Esophagus squamous epithelium (tissue), 5 donors: Measurements from ENCODE around the gene EIF2D. TPM values are rescaled to one million over a fixed set of nuclear protein-coding genes. Genes with fewer than 3 reads are reported as not detected.

Experiments
- DNase-seq: peaks from one replicate; lab custom pipeline; 2025; lab: John Stamatoyannopoulos, UW
- H3K27ac ChIP-seq, 4 donors: fragments of 200-600 bp; sonication (generic); one replicate each; pipeline ENCODE4 v1.5.1; 2016 to 2019; ENCODE audit warnings: mild to moderate bottlenecking in 1 of 4
- H3K27me3 ChIP-seq, 4 donors: fragments of 200-600 bp; sonication (generic); 1 replicate in 3 of 4; 2 replicates in 1 of 4; pipeline versions ENCODE4 v1.5.1 to v1.6.0; 2017 to 2021; ENCODE audit warnings: antibody characterized with exemption in 1 of 4
- H3K36me3 ChIP-seq, 3 donors: fragments of 200-600 bp; sonication (generic); one replicate each; pipeline ENCODE4 v1.5.1; 2016 to 2019
- H3K4me1 ChIP-seq, 3 donors: fragments of 200-600 bp; sonication (generic); one replicate each; pipeline ENCODE4 v1.5.1; 2017 to 2019
- H3K4me3 ChIP-seq, 4 donors: fragments of 200-600 bp; sonication (generic); 1 replicate in 3 of 4; 2 replicates in 1 of 4; pipeline ENCODE4 v1.5.1; 2016 to 2019; ENCODE audit warnings: mild to moderate bottlenecking in 2 of 4, moderate library complexity in 1 of 4
- H3K9me3 ChIP-seq, 3 donors: fragments of 200-600 bp; sonication (generic); one replicate each; pipeline ENCODE4 v1.5.1; 2016 to 2019
- CTCF ChIP-seq, 6 experiments: fragments of 450-650 bp in 4 of 6; fragments of 200-600 bp in 2 of 6; sonication (generic) in 2 of 6; IDR thresholded peaks; one replicate each; pipeline ENCODE4 v1.5.1; 2016 to 2019; ENCODE audit warnings: antibody characterized with exemption in 6 of 6, mild to moderate bottlenecking in 4 of 6, moderate library complexity in 4 of 6
- POLR2A ChIP-seq, 4 donors: fragments of 450-650 bp; IDR thresholded peaks; one replicate each; pipeline ENCODE4 v1.6.1; 2017; ENCODE audit warnings: antibody characterized with exemption in 4 of 4, mild to moderate bottlenecking in 4 of 4, moderate library complexity in 3 of 4
- WGBS, 2 donors: methylation state at CpG; one replicate each; pipeline ENCODE4 v1.1.5; 2018; 5-methylcytosine and 5-hydroxymethylcytosine counted together
- intact Hi-C: fragments of 100-400 bp; cut with DNase I; formaldehyde crosslinking; loops from one replicate; pipeline ENCODE4 v1.15.0; 2022
- total RNA-seq, 4 donors: library from RNA; depleted of rRNA; stranded (reverse); fragments of >200 nt; gene quantifications; one replicate each; pipeline ENCODE4 v1.1.0, GENCODE V29; 2016
- donor health status: DM: yes; HTN: yes; CAD: no.

The EIF2D gene
- total RNA-seq, 4 donors from 2014 or later, result 26.8 to 54.4 (median 42.2) TPM

GRCh38 chr1:206577626-206578025 lies 34.6 kb downstream of the EIF2D start:
- no peak for DNase-seq
- Histone ChIP-seq H3K27me3 (no peaks in the 10 kb centered on the region), H3K4me1 (peaks cover 23 to 76% (median 24%) of the 10 kb centered on the region in 3 donors), H3K27ac (peak overlapping the region in 2 of 4 donors; percentile 5 to 61), H3K9me3 (no peaks in the 10 kb centered on the region), H3K36me3 (peaks cover 0 to 16% (median 0%) of the 10 kb centered on the region in 3 donors), H3K4me3 (no peak overlapping the region)
- 59 to 68% methylated on average over 3 to 4 of the region's 4 CpGs for WGBS, 2 donors
- TF ChIP-seq CTCF (IDR thresholded peaks at IDR 0.05) (no peak), POLR2A (IDR thresholded peaks at IDR 0.05) (no peak)
- intact Hi-C loops, result no loop called here

- Histone ChIP-seq H3K4me1 (peaks cover 23 to 61% (median 24%) of the 10 kb centered on the region in 3 donors), H3K36me3 (peaks cover 0 to 22% (median 0%) of the 10 kb centered on the region in 3 donors), H3K9me3 (no peaks in the 10 kb centered on the region), H3K27ac (peak overlapping the region; percentile 56 to 81 (median 72)), H3K27me3 (no peaks in the 10 kb centered on the region), H3K4me3 (no peak overlapping the region)
- TF ChIP-seq CTCF (IDR thresholded peaks at IDR 0.05), result no peak
- TF ChIP-seq POLR2A (IDR thresholded peaks at IDR 0.05), result peak in 1 of 4 donors; percentile 12
- intact Hi-C loops, result no loop called here
- WGBS, 2 donors, result 81 to 88% methylated on average over 2 to 3 of the region's 3 CpGs
- DNase-seq, result no peak
Observed at GRCh38 chr1:206575894-206576737, 36.1 kb downstream of the EIF2D start.

- H3K27ac ChIP-seq, result peak overlapping the region; percentile 56 to 81 (median 72)
- WGBS, 2 donors, result 35 to 37% methylated on average over 7 to 11 of the region's 11 CpGs
- intact Hi-C loops, result no loop called here
- H3K9me3 ChIP-seq, result no peaks in the 10 kb centered on the region
- no peak for TF ChIP-seq CTCF (IDR thresholded peaks at IDR 0.05)
- TF ChIP-seq POLR2A (IDR thresholded peaks at IDR 0.05), result peak in 1 of 4 donors; percentile 19
- H3K36me3 ChIP-seq, result peaks cover 0 to 17% (median 0%) of the 10 kb centered on the region in 3 donors
- no peaks in the 10 kb centered on the region for H3K27me3 ChIP-seq
- H3K4me3 ChIP-seq, result no peak overlapping the region
- DNase-seq, result no peak
- H3K4me1 ChIP-seq, result peaks cover 23 to 53% (median 24%) of the 10 kb centered on the region in 3 donors
Observed at GRCh38 chr1:206575165-206575893, 36.9 kb downstream of the EIF2D start.

GRCh38 chr1:206573762-206574161 lies 38.5 kb downstream of the EIF2D start:
- DNase-seq, result no peak
- H3K36me3 ChIP-seq, result peaks cover 0 to 22% (median 0%) of the 10 kb centered on the region in 3 donors
- no peak for TF ChIP-seq CTCF (IDR thresholded peaks at IDR 0.05)
- TF ChIP-seq POLR2A (IDR thresholded peaks at IDR 0.05), result no peak
- H3K27ac ChIP-seq, result no peak overlapping the region
- intact Hi-C loops, result no loop called here
- H3K9me3 ChIP-seq, result no peaks in the 10 kb centered on the region
- WGBS, 2 donors, result 87 to 90% methylated on average over 4 of the region's 4 CpGs
- H3K27me3 ChIP-seq, result no peaks in the 10 kb centered on the region
- peaks cover 22 to 42% (median 23%) of the 10 kb centered on the region in 3 donors for H3K4me1 ChIP-seq
- no peak overlapping the region for H3K4me3 ChIP-seq
